HT1080 (cell line): Measurements from ENCODE around the gene GJB3. TPM values are rescaled to one million over a fixed set of nuclear protein-coding genes. Genes with fewer than 3 reads are reported as not detected.
A peak's percentile ranks its signal among the peaks of the same experiment; 100 is the strongest.
"Not testable (repeated sequence)": the region's sequence is repeated elsewhere in the genome, so short reads cannot be mapped to it uniquely, and the experiment has no call there.

Experiments
- DNase-seq: peaks from one replicate; pipeline ENCODE4 v3.0.0-alpha.2; 2015; ENCODE audit warnings: low read depth
- total RNA-seq: library from RNA; depleted of rRNA; stranded (reverse); fragments of >200 nt; shearing (Covaris generic); gene quantifications from 2 replicates; pipeline ENCODE4 v1.2.3, GENCODE V29; 2014

The GJB3 gene
- total RNA-seq, 1 experiment from 2014 or later: not detected

GRCh38 chr1:34759503-34760357, 21.3 kb upstream of the GJB3 start, which contains the start of gene GJB4:
TSS of gene GJB4 (plus strand) at chr1:34759740. CDS start at chr1:34761255, 1,515 bp downstream.
- DNase-seq: no peak

- no peak for DNase-seq
Measured at GRCh38 chr1:34761176-34761761, 19.7 kb upstream of the GJB3 start.

- no peak for DNase-seq
Measured at GRCh38 chr1:34761776-34762307, 19.2 kb upstream of the GJB3 start.

- DNase-seq: peak; percentile 26
Measured at GRCh38 chr1:34762474-34763141, 18.4 kb upstream of the GJB3 start.

GRCh38 chr1:34763142-34763781, 17.8 kb upstream of the GJB3 start:
- peak; percentile 82 for DNase-seq

GRCh38 chr1:34768856-34769255, 12.2 kb upstream of the GJB3 start:
- DNase-seq: peak; percentile 14

- no peak for DNase-seq
Measured at GRCh38 chr1:34770891-34771504, 10.0 kb upstream of the GJB3 start.

- DNase-seq: no peak
Measured at GRCh38 chr1:34771573-34772371, 9.2 kb upstream of the GJB3 start.

GRCh38 chr1:34773114-34773513, 7.9 kb upstream of the GJB3 start:
- not testable (repeated sequence) for DNase-seq

GRCh38 chr1:34774957-34775356, 6.1 kb upstream of the GJB3 start:
- DNase-seq: no peak

- no peak for DNase-seq
Measured at GRCh38 chr1:34776911-34777310, 4.1 kb upstream of the GJB3 start.

GRCh38 chr1:34777519-34778321, 3.3 kb upstream of the GJB3 start:
- DNase-seq: no peak

- DNase-seq: no peak
Measured at GRCh38 chr1:34778381-34778780, 2.6 kb upstream of the GJB3 start.

- no peak for DNase-seq
Measured at GRCh38 chr1:34779005-34779404, 2.0 kb upstream of the GJB3 start.

GRCh38 chr1:34779526-34779925, 1.5 kb upstream of the GJB3 start:
- peak; percentile 35 for DNase-seq

- no peak for DNase-seq
Measured at GRCh38 chr1:34779962-34780361, 1.1 kb upstream of the GJB3 start.

- DNase-seq: no peak
Measured at GRCh38 chr1:34780528-34780927, 486 bp upstream of the GJB3 start.

- no peak for DNase-seq
Measured at GRCh38 chr1:34781844-34782391, 904 bp downstream of the GJB3 start.

GRCh38 chr1:34784751-34785221, 3.8 kb downstream of the GJB3 start:
- no peak for DNase-seq
